Endodermal cell (in vitro differentiated cells): Measurements from ENCODE around the gene BPIFA3. TPM values are rescaled to one million over a fixed set of nuclear protein-coding genes. Genes with fewer than 3 reads are reported as not detected.

ENCODE experiments used
- DNase-seq: peaks from one replicate; pipeline ENCODE4 v3.0.0-alpha.2; 2017
- H3K27ac ChIP-seq: 2 replicates; pipeline ENCODE4 v1.5.1; 2013; ENCODE audit warnings: mild to moderate bottlenecking, low read depth, low read length, moderate library complexity
- H3K27me3 ChIP-seq: 2 replicates; pipeline ENCODE4 v1.6.1; 2013; ENCODE audit warnings: mild to moderate bottlenecking, low read length, moderate library complexity; ENCODE audit not compliant: insufficient read depth, control insufficient read depth, poor library complexity, severe bottlenecking
- H3K36me3 ChIP-seq: 2 replicates; pipeline ENCODE4 v1.7.0; 2013; ENCODE audit warnings: mild to moderate bottlenecking, low read length, moderate library complexity; ENCODE audit not compliant: control insufficient read depth, insufficient read depth
- H3K4me1 ChIP-seq: one replicate; pipeline ENCODE4 v1.7.0; 2013; ENCODE audit warnings: low read length; ENCODE audit not compliant: control insufficient read depth, insufficient read depth
- H3K4me3 ChIP-seq: 2 replicates; pipeline ENCODE4 v1.5.1; 2013; ENCODE audit warnings: mild to moderate bottlenecking, low read length, moderate library complexity
- H3K9ac ChIP-seq: 2 replicates; pipeline ENCODE4 v1.6.1; 2013; ENCODE audit warnings: mild to moderate bottlenecking, low read length, moderate library complexity; ENCODE audit not compliant: poor library complexity, severe bottlenecking; ENCODE audit errors: extremely low read depth
- H3K9me3 ChIP-seq: 2 replicates; pipeline ENCODE4 v1.6.1; 2013; ENCODE audit warnings: mild to moderate bottlenecking, low read length, moderate library complexity; ENCODE audit not compliant: control insufficient read depth
- H3K27ac Mint-ChIP-seq: 2 replicates; pipeline ENCODE4 v1.8.0; 2020; ENCODE audit warnings: mixed read lengths
- H3K27me3 Mint-ChIP-seq: 2 replicates; pipeline ENCODE4 v1.8.0; 2021; ENCODE audit warnings: mild to moderate bottlenecking, mixed read lengths; ENCODE audit not compliant: insufficient read depth
- H3K36me3 Mint-ChIP-seq: 2 replicates; pipeline ENCODE4 v1.8.0; 2020; ENCODE audit warnings: low read depth, mixed read lengths
- H3K4me1 Mint-ChIP-seq: 2 replicates; pipeline ENCODE4 v1.8.0; 2020; ENCODE audit warnings: mixed read lengths
- H3K4me3 Mint-ChIP-seq: 2 replicates; pipeline ENCODE4 v1.8.0; 2020; ENCODE audit warnings: mild to moderate bottlenecking, moderate library complexity, mixed read lengths
- H3K9me3 Mint-ChIP-seq: 2 replicates; pipeline ENCODE4 v1.8.0; 2020; ENCODE audit warnings: mild to moderate bottlenecking, mixed read lengths
- CTCF ChIP-seq: fragments of 200-600 bp; sonication (generic); conservative IDR thresholded peaks from 2 replicates; pipeline ENCODE4 v1.5.0; 2021; ENCODE audit warnings: antibody characterized with exemption, mild to moderate bottlenecking
- WGBS, 2 experiments: methylation state at CpG; one replicate each; pipeline versions ENCODE4 v1.1.5 to v1.1.7; 2013; ENCODE audit warnings: missing lambda C conversion rate in 2 of 2, mixed read lengths in 1 of 2; ENCODE audit not compliant: insufficient coverage in 1 of 2, insufficient read length in 1 of 2; 5-methylcytosine and 5-hydroxymethylcytosine counted together
- total RNA-seq, 2 donors: library from RNA; stranded (reverse); fragmentation: NEBNext Ultra II Directional in 1 of 2; extraction: Animal tissue kit (Norgen Biotek cat#: 25700) in 1 of 2; gene quantifications; 2 replicates in 1 of 2; 3 replicates in 1 of 2; pipeline ENCODE4 v1.2.1, GENCODE V29; 2021

The BPIFA3 gene
- total RNA-seq, 2 donors from 2014 or later: not detected

GRCh38 chr20:33272155-33272873 lies 55.2 kb downstream of the BPIFA3 start:
- Mint-ChIP-seq H3K36me3 (no peaks in the 10 kb centered on the region), H3K4me3 (no peak overlapping the region), H3K27me3 (peaks cover 22% of the 10 kb centered on the region), H3K4me1 (peaks cover 6% of the 10 kb centered on the region), H3K27ac (no peak overlapping the region), H3K9me3 (no peaks in the 10 kb centered on the region)
- H3K9ac ChIP-seq: no peak overlapping the region
- H3K4me3 ChIP-seq: no peak overlapping the region
- WGBS, 2 experiments: 92 to 98% methylated on average over 6 to 10 of the region's 10 CpGs
- no peaks in the 10 kb centered on the region for H3K9me3 ChIP-seq
- H3K27ac ChIP-seq: no peak overlapping the region
- H3K4me1 ChIP-seq: no peaks in the 10 kb centered on the region
- no peak for TF ChIP-seq CTCF
- peak; percentile 10 for DNase-seq
- H3K36me3 ChIP-seq: no peaks in the 10 kb centered on the region
- H3K27me3 ChIP-seq: peaks cover 6% of the 10 kb centered on the region

- Mint-ChIP-seq H3K4me3 (no peak overlapping the region), H3K27ac (no peak overlapping the region), H3K4me1 (peaks cover 16% of the 10 kb centered on the region), H3K27me3 (peaks cover 20% of the 10 kb centered on the region), H3K36me3 (no peaks in the 10 kb centered on the region), H3K9me3 (no peaks in the 10 kb centered on the region)
- Histone ChIP-seq H3K4me1 (no peaks in the 10 kb centered on the region), H3K36me3 (no peaks in the 10 kb centered on the region), H3K9me3 (no peaks in the 10 kb centered on the region), H3K27ac (no peak overlapping the region), H3K4me3 (no peak overlapping the region), H3K27me3 (peaks cover 6% of the 10 kb centered on the region), H3K9ac (no peak overlapping the region)
- TF ChIP-seq CTCF: no peak
- 79 to 87% methylated on average over 9 to 13 of the region's 13 CpGs for WGBS, 2 experiments
- DNase-seq: peak; percentile 38
Measured at GRCh38 chr20:33273117-33273851, 56.1 kb downstream of the BPIFA3 start.

GRCh38 chr20:33275215-33275614 lies 58.1 kb downstream of the BPIFA3 start:
- Mint-ChIP-seq H3K9me3 (no peaks in the 10 kb centered on the region), H3K36me3 (no peaks in the 10 kb centered on the region), H3K27me3 (peaks cover 20% of the 10 kb centered on the region), H3K27ac (no peak overlapping the region), H3K4me3 (no peak overlapping the region), H3K4me1 (peaks cover 17% of the 10 kb centered on the region)
- 83 to 92% methylated on average over 4 to 8 of the region's 8 CpGs for WGBS, 2 experiments
- Histone ChIP-seq H3K4me3 (no peak overlapping the region), H3K36me3 (no peaks in the 10 kb centered on the region), H3K27ac (no peak overlapping the region), H3K9me3 (no peaks in the 10 kb centered on the region), H3K9ac (no peak overlapping the region), H3K4me1 (no peaks in the 10 kb centered on the region), H3K27me3 (peaks cover 6% of the 10 kb centered on the region)
- DNase-seq: peak; percentile 28
- TF ChIP-seq CTCF: no peak
